ENCODE measurements around the gene FXN. TPM values are rescaled to one million over a fixed set of nuclear protein-coding genes. Genes with fewer than 3 reads are reported as not detected.

The FXN gene
- total RNA-seq, 1 experiment from 2014 or later, result 26.3 TPM

DNA sequence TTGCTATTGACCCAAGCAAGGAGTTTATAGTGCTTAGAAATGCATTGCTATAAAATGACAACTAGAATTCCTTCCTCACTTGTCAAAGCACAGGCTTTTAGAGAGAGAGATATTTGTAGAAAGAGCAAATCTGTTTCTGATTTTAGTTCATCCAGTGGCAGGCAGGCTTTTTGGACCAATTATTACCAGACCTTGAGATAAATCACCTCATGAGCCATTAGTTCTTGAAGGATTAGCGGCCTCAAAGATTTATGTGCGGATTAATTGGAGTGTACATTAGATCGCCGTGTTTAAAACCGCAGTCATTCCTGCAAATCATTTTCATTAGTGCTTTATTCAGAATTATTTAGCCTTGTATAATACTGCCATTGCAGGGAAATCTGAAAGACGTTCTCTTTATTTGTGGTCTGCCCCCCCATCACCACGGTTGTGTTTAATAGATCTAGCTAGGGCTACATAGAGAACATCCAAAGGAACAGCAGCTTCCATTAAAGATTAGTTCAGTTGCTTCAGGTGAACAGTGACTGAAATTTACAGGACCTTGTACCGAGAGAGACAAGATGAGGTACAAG, 109.7 kb downstream of the FXN start:
- no peak for DNase-seq
- H3K27me3 ChIP-seq (ENCODE audit: low read length), result no peaks in the 10 kb centered on the region
- no peak overlapping the region for H3K4me3 ChIP-seq (ENCODE audit: low read length)
- H3K36me3 ChIP-seq (ENCODE audit: insufficient read depth, low read length), result no peaks in the 10 kb centered on the region
- H2AFZ ChIP-seq (ENCODE audit: low read length), result no peak overlapping the region
- no peak overlapping the region for H3K27ac ChIP-seq (ENCODE audit: low read length)
- no peak overlapping the region for H3K9ac ChIP-seq (ENCODE audit: low read length)
- H3K79me2 ChIP-seq (ENCODE audit: low read length), result no peaks in the 10 kb centered on the region
- no peaks in the 10 kb centered on the region for H3K9me3 ChIP-seq (ENCODE audit: low read length)
- no peaks in the 10 kb centered on the region for H4K20me1 ChIP-seq (ENCODE audit: insufficient read depth, low read depth, low read length)
- no peaks in the 10 kb centered on the region for H3K9me2 ChIP-seq (replicated peaks; ENCODE audit: insufficient read depth, low read length)
- no peak overlapping the region for H3K4me2 ChIP-seq (ENCODE audit: low read depth, low read length, poor library complexity, severe bottlenecking)
- no peaks in the 10 kb centered on the region for H3K4me1 ChIP-seq (ENCODE audit: low read length)

GRCh38 chr9:69147041-69147834, 111.7 kb downstream of the FXN start:
- Histone ChIP-seq H3K9me3 (ENCODE audit: low read length) (no peaks in the 10 kb centered on the region), H3K79me2 (ENCODE audit: low read length) (no peaks in the 10 kb centered on the region), H3K27me3 (ENCODE audit: low read length) (no peaks in the 10 kb centered on the region), H3K4me3 (ENCODE audit: low read length) (no peak overlapping the region), H3K4me1 (ENCODE audit: low read length) (no peaks in the 10 kb centered on the region), H2AFZ (ENCODE audit: low read length) (no peak overlapping the region), H3K36me3 (ENCODE audit: insufficient read depth, low read length) (no peaks in the 10 kb centered on the region), H3K9me2 (replicated peaks; ENCODE audit: insufficient read depth, low read length) (no peaks in the 10 kb centered on the region), H3K27ac (ENCODE audit: low read length) (no peak overlapping the region), H3K4me2 (ENCODE audit: low read depth, low read length, poor library complexity, severe bottlenecking) (no peak overlapping the region), H3K9ac (ENCODE audit: low read length) (no peak overlapping the region), H4K20me1 (ENCODE audit: insufficient read depth, low read depth, low read length) (no peaks in the 10 kb centered on the region)
- DNase-seq, result no peak

DNA sequence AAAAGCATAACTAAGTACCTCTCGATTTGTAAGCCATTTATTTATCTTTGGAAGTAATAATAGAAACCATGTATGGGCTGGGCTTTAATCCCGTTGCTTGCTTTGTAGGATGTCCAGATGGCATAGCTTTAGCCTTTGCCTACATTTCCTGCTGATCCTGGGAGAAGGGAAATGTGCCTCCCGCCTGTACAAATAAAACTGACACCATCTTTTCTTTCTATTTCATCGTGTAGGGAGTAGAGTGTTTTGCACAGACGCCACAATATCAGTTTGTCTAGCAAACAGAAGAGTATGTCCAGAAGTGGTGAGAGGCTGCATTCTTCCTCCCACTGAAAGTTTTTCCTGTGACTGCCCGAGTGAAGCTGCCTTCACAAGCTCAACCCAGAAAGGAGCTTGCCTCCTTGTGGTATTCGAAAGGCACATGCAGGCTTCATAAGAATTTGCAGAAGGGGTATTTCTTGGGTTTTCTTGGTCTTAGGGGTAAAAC, 113.8 kb downstream of the FXN start:
- Histone ChIP-seq H2AFZ (ENCODE audit: low read length) (no peak overlapping the region), H3K27ac (ENCODE audit: low read length) (no peak overlapping the region), H3K4me1 (ENCODE audit: low read length) (no peaks in the 10 kb centered on the region), H3K79me2 (ENCODE audit: low read length) (no peaks in the 10 kb centered on the region), H3K9ac (ENCODE audit: low read length) (no peak overlapping the region), H4K20me1 (ENCODE audit: insufficient read depth, low read depth, low read length) (no peaks in the 10 kb centered on the region), H3K4me3 (ENCODE audit: low read length) (no peak overlapping the region), H3K9me3 (ENCODE audit: low read length) (no peaks in the 10 kb centered on the region), H3K36me3 (ENCODE audit: insufficient read depth, low read length) (no peaks in the 10 kb centered on the region), H3K4me2 (ENCODE audit: low read depth, low read length, poor library complexity, severe bottlenecking) (no peak overlapping the region), H3K9me2 (replicated peaks; ENCODE audit: insufficient read depth, low read length) (no peaks in the 10 kb centered on the region), H3K27me3 (ENCODE audit: low read length) (no peaks in the 10 kb centered on the region)
- DNase-seq, result no peak

Small RNA genes within 50 kb of the gene (small RNA-seq; reads per million reads assigned to genes)
- not detected for gene AL162730.1

Other genes with a start within 250 kb of the FXN start
- gene PRKACG, start 21.6 kb upstream of the FXN start, total RNA-seq (2014; rRNA removed; shearing (Covaris generic); ENCODE audit: low replicate concordance), result not detected in 2 replicates
- gene TJP2, start 138.5 kb downstream of the FXN start, total RNA-seq (2014; rRNA removed; shearing (Covaris generic); ENCODE audit: low replicate concordance), result 2.3 and 4.0 TPM in 2 replicates